A204.1 (cell line): ENCODE results near the gene ZNF254.
"Not testable (repeated sequence)": the region's sequence is repeated elsewhere in the genome, so short reads cannot be mapped to it uniquely, and the experiment has no call there.

ENCODE experiments used
- FAIRE-seq: peaks from 2 replicates; lab custom pipeline; 2012; peaks lifted over from hg19 to GRCh38; lab: Jason Lieb, UNC

ZNF254 gene

GRCh38 chr19:24086974-24087595 lies at the start of gene ZNF254:
Gene ZNF254 (plus strand): TSS chr19:24087187. CDS start chr19:24087308, 121 bp downstream.
- FAIRE-seq = peak; percentile 97

- no peak for FAIRE-seq
These were observed 46.4 kb upstream of the ZNF254 start for GRCh38 chr19:24040621-24041020.

- FAIRE-seq = not testable (repeated sequence)
These were observed 45.7 kb upstream of the ZNF254 start for GRCh38 chr19:24041326-24041725.

- FAIRE-seq = no peak
These were observed 40.4 kb upstream of the ZNF254 start for GRCh38 chr19:24046550-24046949.

GRCh38 chr19:24048261-24048660 lies 38.7 kb upstream of the ZNF254 start:
- no peak for FAIRE-seq

GRCh38 chr19:24049537-24049936 lies 37.5 kb upstream of the ZNF254 start:
- no peak for FAIRE-seq

GRCh38 chr19:24051516-24051915 lies 35.5 kb upstream of the ZNF254 start:
- FAIRE-seq = no peak

GRCh38 chr19:24052811-24053210 lies 34.2 kb upstream of the ZNF254 start:
- FAIRE-seq = no peak

- no peak for FAIRE-seq
These were observed 33.4 kb upstream of the ZNF254 start for GRCh38 chr19:24053601-24054000.

GRCh38 chr19:24054044-24054935 lies 32.7 kb upstream of the ZNF254 start:
- no peak for FAIRE-seq

- FAIRE-seq = no peak
These were observed 31.4 kb upstream of the ZNF254 start for GRCh38 chr19:24055548-24055947.

- no peak for FAIRE-seq
These were observed 29.8 kb upstream of the ZNF254 start for GRCh38 chr19:24057144-24057543.

- no peak for FAIRE-seq
These were observed 27.3 kb upstream of the ZNF254 start for GRCh38 chr19:24059563-24060295.

- no peak for FAIRE-seq
These were observed 26.2 kb upstream of the ZNF254 start for GRCh38 chr19:24060687-24061356.

GRCh38 chr19:24062190-24062589 lies 24.8 kb upstream of the ZNF254 start:
- no peak for FAIRE-seq

- FAIRE-seq = no peak
These were observed 23.7 kb upstream of the ZNF254 start for GRCh38 chr19:24063295-24063694.

GRCh38 chr19:24064175-24064574 lies 22.8 kb upstream of the ZNF254 start:
- no peak for FAIRE-seq

- no peak for FAIRE-seq
These were observed 21.7 kb upstream of the ZNF254 start for GRCh38 chr19:24065243-24065642.

- FAIRE-seq = no peak
These were observed 21.0 kb upstream of the ZNF254 start for GRCh38 chr19:24065865-24066604.

GRCh38 chr19:24069905-24070657 lies 16.9 kb upstream of the ZNF254 start:
- no peak for FAIRE-seq

GRCh38 chr19:24071078-24071477 lies 15.9 kb upstream of the ZNF254 start:
- no peak for FAIRE-seq
